ENCODE results near the gene STRN4. TPM values are rescaled to one million over a fixed set of nuclear protein-coding genes. Genes with fewer than 3 reads are reported as not detected.

The STRN4 gene
- total and polyA plus RNA-seq, 2 donors (not counting 1 experiment from before 2014, with no cell fraction given): 33.7 to 56.0 TPM

DNA sequence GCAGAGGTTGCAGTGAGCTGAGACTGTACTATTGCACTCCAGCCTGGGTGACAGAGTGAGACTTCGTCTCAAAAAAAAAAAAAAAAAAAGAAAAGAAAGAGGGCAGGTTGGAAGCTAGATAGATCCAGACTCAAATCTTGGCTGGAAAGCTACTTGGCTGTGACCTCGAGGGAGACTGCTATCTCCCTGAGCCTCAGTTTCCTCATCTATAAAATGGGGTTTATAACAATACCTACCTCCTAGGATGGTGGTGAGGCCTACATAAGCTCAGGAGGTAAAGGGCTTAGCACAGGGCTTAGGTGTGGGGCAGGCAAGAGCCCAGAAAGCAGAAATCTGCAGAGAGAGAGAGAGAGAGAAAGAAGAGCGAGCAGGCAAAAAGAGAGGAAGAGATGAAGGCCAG is 61.1 kb downstream of the STRN4 start:
- DNase-seq (ENCODE audit: low read depth in 2 of 2): no peak
- no peaks in the 10 kb centered on the region for H3K9me3 ChIP-seq (ENCODE audit: control insufficient read depth, insufficient read depth, low read depth, low read length)
- no peaks in the 10 kb centered on the region for H4K20me1 ChIP-seq (ENCODE audit: control insufficient read depth, extremely low read depth, insufficient read depth, low read length)
- no peak overlapping the region for H3K4me3 ChIP-seq (replicated peaks in 1 of 4; ENCODE audit: control extremely low read depth in 1 of 4, insufficient read depth in 1 of 4, low read depth in 3 of 4, low read length in 4 of 4)
- H3K27me3 ChIP-seq (ENCODE audit: control insufficient read depth, insufficient read depth, low read length): no peaks in the 10 kb centered on the region
- no peak overlapping the region for H3K9ac ChIP-seq (ENCODE audit: insufficient read depth, low read length)
- H3K4me1 ChIP-seq (ENCODE audit: control insufficient read depth, extremely low read depth, insufficient read depth, low read length): no peaks in the 10 kb centered on the region
- H2AFZ ChIP-seq (ENCODE audit: low read length): no peak overlapping the region
- no peak overlapping the region for H3K4me2 ChIP-seq (ENCODE audit: extremely low read depth, insufficient read depth, low read length)
- no peak for TF ChIP-seq EZH2 (IDR thresholded peaks at IDR 0.05; ENCODE audit: low read length, missing control alignments)
- H3K36me3 ChIP-seq (ENCODE audit: control insufficient read depth, insufficient read depth, low read length): peaks cover 7% of the 10 kb centered on the region
- no peaks in the 10 kb centered on the region for H3K79me2 ChIP-seq (ENCODE audit: control insufficient read depth, insufficient read depth, low read length)
- no peak overlapping the region for H3K27ac ChIP-seq (ENCODE audit: insufficient read depth, low read length)

DNA sequence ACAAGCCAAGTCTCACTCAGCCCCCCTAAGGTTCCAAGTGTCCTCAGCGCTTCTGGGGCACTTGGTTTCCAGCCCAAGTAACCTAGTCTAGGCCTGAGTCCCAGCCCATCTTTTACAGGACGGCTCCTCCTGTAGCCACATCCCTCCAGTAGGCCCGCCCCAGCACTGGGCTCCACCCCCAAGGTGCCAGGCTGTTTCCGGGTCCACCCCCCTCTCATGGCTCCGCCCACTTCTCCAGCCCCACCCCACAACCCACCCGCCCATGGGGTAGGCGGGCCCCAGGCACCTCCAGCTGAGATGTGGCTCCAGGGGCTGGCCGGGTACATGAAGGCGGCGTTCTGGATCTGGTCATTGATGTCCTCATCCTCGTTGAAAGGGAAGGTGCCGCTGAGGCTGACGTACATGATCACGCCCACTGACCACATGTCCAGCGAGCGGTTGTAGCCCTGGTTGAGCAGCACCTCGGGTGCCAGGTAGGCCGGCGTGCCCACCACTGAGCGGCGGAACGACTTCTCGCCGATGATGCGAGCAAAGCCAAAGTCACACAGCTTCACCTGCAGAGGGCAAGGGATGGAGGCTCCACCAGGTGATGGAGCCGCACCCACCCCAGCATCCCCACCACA is 68.0 kb downstream of the STRN4 start:
- H3K27me3 ChIP-seq (ENCODE audit: control insufficient read depth, insufficient read depth, low read length): no peaks in the 10 kb centered on the region
- peaks cover 11% of the 10 kb centered on the region for H3K36me3 ChIP-seq (ENCODE audit: control insufficient read depth, insufficient read depth, low read length)
- no peaks in the 10 kb centered on the region for H3K4me1 ChIP-seq (ENCODE audit: control insufficient read depth, extremely low read depth, insufficient read depth, low read length)
- no peaks in the 10 kb centered on the region for H3K79me2 ChIP-seq (ENCODE audit: control insufficient read depth, insufficient read depth, low read length)
- no peak overlapping the region for H3K27ac ChIP-seq (ENCODE audit: insufficient read depth, low read length)
- H2AFZ ChIP-seq (ENCODE audit: low read length): no peak overlapping the region
- H3K4me2 ChIP-seq (ENCODE audit: extremely low read depth, insufficient read depth, low read length): no peak overlapping the region
- no peaks in the 10 kb centered on the region for H4K20me1 ChIP-seq (ENCODE audit: control insufficient read depth, extremely low read depth, insufficient read depth, low read length)
- no peak overlapping the region for H3K4me3 ChIP-seq (replicated peaks in 1 of 4; ENCODE audit: control extremely low read depth in 1 of 4, insufficient read depth in 1 of 4, low read depth in 3 of 4, low read length in 4 of 4)
- TF ChIP-seq EZH2 (IDR thresholded peaks at IDR 0.05; ENCODE audit: low read length, missing control alignments) (no peak), CTCF (conservative IDR thresholded peaks at IDR 0.05 in 1 of 2, IDR thresholded peaks at IDR 0.05 in 1 of 2; ENCODE audit: low read depth in 1 of 2, low read length in 2 of 2) (no peak)
- H3K9ac ChIP-seq (ENCODE audit: insufficient read depth, low read length): no peak overlapping the region
- H3K9me3 ChIP-seq (ENCODE audit: control insufficient read depth, insufficient read depth, low read depth, low read length): no peaks in the 10 kb centered on the region
- DNase-seq (ENCODE audit: low read depth in 2 of 2): no peak

DNA sequence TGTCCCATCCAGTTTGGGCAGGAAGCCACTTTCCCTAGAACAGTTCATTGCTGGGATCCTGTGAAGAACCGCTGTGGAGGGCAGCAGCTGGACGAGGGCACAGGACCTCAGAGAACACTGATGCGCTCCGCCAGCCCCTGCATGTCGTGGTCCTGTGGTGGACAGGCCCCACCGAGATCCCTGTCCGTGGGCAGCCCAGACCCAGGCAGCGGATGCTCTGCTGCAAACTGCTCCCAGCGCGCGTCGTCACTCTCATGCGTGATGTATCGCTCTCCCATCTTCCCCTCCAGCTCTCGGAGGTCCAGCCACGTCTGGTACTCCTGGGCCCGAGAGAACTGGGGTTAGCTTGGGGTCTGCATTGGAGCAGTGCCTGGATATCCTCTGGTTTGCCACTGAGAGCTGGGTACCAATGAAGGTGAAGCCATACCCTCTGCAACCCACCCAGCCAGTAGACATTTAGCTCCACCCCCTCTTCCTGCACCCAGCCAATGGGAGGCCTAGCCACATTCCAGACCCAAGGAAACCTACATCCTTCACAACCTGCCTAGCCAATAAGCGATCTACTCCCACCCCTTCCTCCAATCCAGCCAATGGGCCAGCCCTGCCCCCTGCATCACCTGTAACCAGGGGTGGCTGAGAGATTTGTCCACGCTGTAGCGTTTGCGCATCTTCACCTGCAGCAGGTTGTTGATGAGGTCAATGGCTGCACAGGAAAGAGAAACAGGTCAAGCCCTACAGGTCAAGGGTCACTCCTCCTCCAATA is 71.7 kb downstream of the STRN4 start:
- Histone ChIP-seq H3K9ac (ENCODE audit: insufficient read depth, low read length) (no peak overlapping the region), H3K79me2 (ENCODE audit: control insufficient read depth, insufficient read depth, low read length) (no peaks in the 10 kb centered on the region), H3K9me3 (ENCODE audit: control insufficient read depth, insufficient read depth, low read depth, low read length) (no peaks in the 10 kb centered on the region), H3K4me1 (ENCODE audit: control insufficient read depth, extremely low read depth, insufficient read depth, low read length) (peaks cover 3% of the 10 kb centered on the region), H3K27ac (ENCODE audit: insufficient read depth, low read length) (no peak overlapping the region), H3K36me3 (ENCODE audit: control insufficient read depth, insufficient read depth, low read length) (peaks cover 10% of the 10 kb centered on the region), H3K27me3 (ENCODE audit: control insufficient read depth, insufficient read depth, low read length) (no peaks in the 10 kb centered on the region), H2AFZ (ENCODE audit: low read length) (no peak overlapping the region), H3K4me2 (ENCODE audit: extremely low read depth, insufficient read depth, low read length) (no peak overlapping the region), H3K4me3 (replicated peaks in 1 of 4; ENCODE audit: control extremely low read depth in 1 of 4, insufficient read depth in 1 of 4, low read depth in 3 of 4, low read length in 4 of 4) (no peak overlapping the region), H4K20me1 (ENCODE audit: control insufficient read depth, extremely low read depth, insufficient read depth, low read length) (no peaks in the 10 kb centered on the region)
- peak in 1 of 2 donors; percentile 25 for DNase-seq (ENCODE audit: low read depth in 2 of 2)
- TF ChIP-seq EZH2 (IDR thresholded peaks at IDR 0.05; ENCODE audit: low read length, missing control alignments): no peak
- no peak for TF ChIP-seq CTCF (conservative IDR thresholded peaks at IDR 0.05 in 1 of 2, IDR thresholded peaks at IDR 0.05 in 1 of 2; ENCODE audit: low read depth in 1 of 2, low read length in 2 of 2)

Data from fibroblast of lung (primary cell).